PFSK-1 (cell line): ENCODE data around the gene FAM13C.
A peak's percentile ranks its signal among the peaks of the same experiment; 100 is the strongest.

Experiments
- FOXP2 ChIP-seq: optimal IDR thresholded peaks from 2 replicates; pipeline ENCODE3; 2011; ENCODE audit warnings: borderline replicate concordance, control low read depth, inconsistent platforms; ENCODE audit not compliant: insufficient read depth; ENCODE audit errors: extremely low read length, extremely low read depth
- POLR2AphosphoS5 ChIP-seq: IDR thresholded peaks from 2 replicates; pipeline ENCODE4 v1.6.1; 2012; ENCODE audit warnings: low read depth, mild to moderate bottlenecking, control low read depth, low read length, moderate library complexity
- SIN3A ChIP-seq: IDR thresholded peaks from 2 replicates; pipeline ENCODE4 v1.6.1; 2012; ENCODE audit warnings: mild to moderate bottlenecking, low read length, moderate library complexity, borderline replicate concordance; ENCODE audit not compliant: insufficient read depth
- TAF1 ChIP-seq: IDR thresholded peaks from 2 replicates; pipeline ENCODE4 v1.6.1; 2012; ENCODE audit warnings: low read length, control low read depth, borderline replicate concordance; ENCODE audit not compliant: insufficient read depth
- TF ChIP-seq, protein P1 (sequence below), 2 experiments: IDR thresholded peaks; 2 replicates each; pipeline versions ENCODE4 v1.6.1 to v1.8.0; 2011 to 2012; ENCODE audit warnings: low read depth in 2 of 2, low read length in 2 of 2, control low read depth in 1 of 2, inconsistent platforms in 1 of 2, mild to moderate bottlenecking in 1 of 2, moderate library complexity in 1 of 2; ENCODE audit not compliant: insufficient read depth in 1 of 2

FAM13C gene

DNA sequence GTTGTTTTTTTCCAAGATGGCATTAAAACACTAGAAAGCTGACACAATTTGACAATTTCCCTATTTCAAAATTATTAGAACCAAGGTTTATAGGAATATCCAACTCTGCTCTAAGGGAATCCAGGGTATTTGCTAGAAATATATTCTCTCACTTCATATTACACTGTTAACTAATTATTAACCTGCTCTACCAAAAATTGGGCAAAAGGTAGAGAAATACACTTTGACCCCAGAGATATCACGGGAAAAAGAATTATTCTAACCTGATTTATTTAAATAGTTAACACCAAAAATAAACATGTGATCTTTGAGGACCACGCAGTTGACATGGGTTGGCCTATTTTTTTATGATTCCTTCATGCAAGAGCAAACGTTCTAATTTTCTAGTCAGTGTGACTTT lies 21.6 kb upstream of the FAM13C start:
- TF ChIP-seq FOXP2, result no peak
- TF ChIP-seq POLR2AphosphoS5, result no peak
- no peak for TF ChIP-seq SIN3A
- TF ChIP-seq, protein P1, sequence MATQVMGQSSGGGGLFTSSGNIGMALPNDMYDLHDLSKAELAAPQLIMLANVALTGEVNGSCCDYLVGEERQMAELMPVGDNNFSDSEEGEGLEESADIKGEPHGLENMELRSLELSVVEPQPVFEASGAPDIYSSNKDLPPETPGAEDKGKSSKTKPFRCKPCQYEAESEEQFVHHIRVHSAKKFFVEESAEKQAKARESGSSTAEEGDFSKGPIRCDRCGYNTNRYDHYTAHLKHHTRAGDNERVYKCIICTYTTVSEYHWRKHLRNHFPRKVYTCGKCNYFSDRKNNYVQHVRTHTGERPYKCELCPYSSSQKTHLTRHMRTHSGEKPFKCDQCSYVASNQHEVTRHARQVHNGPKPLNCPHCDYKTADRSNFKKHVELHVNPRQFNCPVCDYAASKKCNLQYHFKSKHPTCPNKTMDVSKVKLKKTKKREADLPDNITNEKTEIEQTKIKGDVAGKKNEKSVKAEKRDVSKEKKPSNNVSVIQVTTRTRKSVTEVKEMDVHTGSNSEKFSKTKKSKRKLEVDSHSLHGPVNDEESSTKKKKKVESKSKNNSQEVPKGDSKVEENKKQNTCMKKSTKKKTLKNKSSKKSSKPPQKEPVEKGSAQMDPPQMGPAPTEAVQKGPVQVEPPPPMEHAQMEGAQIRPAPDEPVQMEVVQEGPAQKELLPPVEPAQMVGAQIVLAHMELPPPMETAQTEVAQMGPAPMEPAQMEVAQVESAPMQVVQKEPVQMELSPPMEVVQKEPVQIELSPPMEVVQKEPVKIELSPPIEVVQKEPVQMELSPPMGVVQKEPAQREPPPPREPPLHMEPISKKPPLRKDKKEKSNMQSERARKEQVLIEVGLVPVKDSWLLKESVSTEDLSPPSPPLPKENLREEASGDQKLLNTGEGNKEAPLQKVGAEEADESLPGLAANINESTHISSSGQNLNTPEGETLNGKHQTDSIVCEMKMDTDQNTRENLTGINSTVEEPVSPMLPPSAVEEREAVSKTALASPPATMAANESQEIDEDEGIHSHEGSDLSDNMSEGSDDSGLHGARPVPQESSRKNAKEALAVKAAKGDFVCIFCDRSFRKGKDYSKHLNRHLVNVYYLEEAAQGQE (IDR thresholded peaks at IDR 0.05; ENCODE audit: insufficient read depth in 1 of 2, low read depth in 2 of 2, low read length in 2 of 2), result no peak
- no peak for TF ChIP-seq TAF1

DNA sequence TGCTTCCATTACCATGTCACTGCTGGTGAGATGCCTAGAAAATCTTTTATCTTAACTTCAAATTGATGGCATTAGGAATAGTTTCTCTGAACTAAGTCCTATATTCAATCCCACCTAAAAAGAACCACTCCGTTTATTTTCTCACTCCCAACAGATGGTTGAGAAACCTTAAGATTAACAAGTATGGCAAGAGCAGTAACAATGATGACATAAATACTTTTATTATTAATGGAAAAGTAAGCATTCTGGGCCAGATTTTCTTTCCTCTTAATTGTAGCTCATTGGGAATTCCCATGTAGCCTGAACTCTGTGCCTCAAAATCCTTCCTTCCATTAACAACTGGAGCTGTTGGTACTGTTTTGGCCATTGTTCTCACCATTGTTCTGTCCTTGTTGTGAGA lies 21.1 kb upstream of the FAM13C start:
- TF ChIP-seq POLR2AphosphoS5 (no peak), SIN3A (no peak), TAF1 (no peak), FOXP2 (no peak)
- TF ChIP-seq, protein P1 (IDR thresholded peaks at IDR 0.05; ENCODE audit: insufficient read depth in 1 of 2, low read depth in 2 of 2, low read length in 2 of 2), result no peak

DNA sequence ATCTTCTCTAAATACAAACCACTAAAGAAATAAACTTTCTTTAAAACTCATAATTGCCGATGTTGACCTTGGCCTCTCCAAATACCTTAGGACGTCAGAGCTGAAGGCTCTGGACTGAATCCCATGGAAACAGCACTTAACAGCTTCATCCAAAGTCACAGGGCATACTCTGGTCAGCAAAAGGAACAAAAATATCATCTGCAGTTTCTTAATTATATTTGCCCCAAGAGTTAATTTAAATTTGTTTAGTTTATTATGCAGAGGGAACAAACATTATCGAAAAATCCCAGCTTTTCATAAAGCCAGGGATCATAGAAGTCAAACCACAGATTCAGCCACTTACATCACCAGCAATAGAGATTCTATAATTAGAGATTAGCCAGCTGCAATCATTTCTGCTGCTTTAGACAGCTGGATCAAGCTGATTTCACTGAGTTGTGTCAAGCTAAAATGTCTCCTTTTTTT lies 20.5 kb upstream of the FAM13C start:
- no peak for TF ChIP-seq FOXP2
- TF ChIP-seq, protein P1 (IDR thresholded peaks at IDR 0.05; ENCODE audit: insufficient read depth in 1 of 2, low read depth in 2 of 2, low read length in 2 of 2), result no peak
- peak; percentile 36; the same call in 1 of the 2 replicates for TF ChIP-seq TAF1
- TF ChIP-seq POLR2AphosphoS5, result no peak; the same call in 1 of the 2 replicates
- TF ChIP-seq SIN3A, result no peak

DNA sequence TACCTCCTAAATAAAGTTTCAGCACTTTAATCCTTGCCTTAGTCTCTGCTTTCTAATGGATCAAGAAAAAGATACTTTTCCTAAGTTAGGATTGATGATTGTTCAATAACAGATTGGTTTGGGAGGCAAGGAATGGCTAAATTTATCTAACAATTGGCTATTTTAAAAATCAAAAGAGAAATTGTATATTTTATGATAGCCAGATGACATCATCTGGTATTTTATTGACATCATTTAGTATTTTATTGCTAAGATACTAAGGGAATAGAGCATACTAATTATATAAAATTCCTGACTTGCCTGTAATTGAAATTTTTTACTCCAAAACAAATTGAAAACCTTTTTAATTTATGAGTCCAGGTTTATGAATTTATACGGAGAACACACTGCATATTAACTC lies 19.3 kb upstream of the FAM13C start:
- TF ChIP-seq, protein P1 (IDR thresholded peaks at IDR 0.05; ENCODE audit: insufficient read depth in 1 of 2, low read depth in 2 of 2, low read length in 2 of 2), result no peak

DNA sequence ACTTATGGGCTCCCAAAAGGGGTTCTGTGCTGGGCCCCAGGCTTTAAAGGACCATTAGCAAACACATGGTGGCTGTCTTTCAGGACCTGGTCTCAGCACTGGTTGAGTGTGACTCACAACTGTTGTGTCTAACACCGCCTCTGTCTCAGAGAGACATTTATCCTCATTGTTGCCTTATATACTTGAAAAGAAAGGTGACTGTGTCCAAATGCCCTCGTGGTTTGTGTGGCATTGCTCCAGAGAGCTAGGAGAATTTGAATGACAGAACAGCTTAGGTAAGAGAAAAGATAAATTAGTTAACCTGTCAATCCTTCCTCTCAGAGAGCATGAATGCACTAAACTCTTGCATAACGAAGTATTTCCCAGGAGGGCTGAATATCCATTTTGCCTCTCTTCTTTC lies 14.5 kb upstream of the FAM13C start:
- TF ChIP-seq TAF1 (no peak), SIN3A (no peak), FOXP2 (no peak), POLR2AphosphoS5 (no peak)
- TF ChIP-seq, protein P1 (IDR thresholded peaks at IDR 0.05; ENCODE audit: insufficient read depth in 1 of 2, low read depth in 2 of 2, low read length in 2 of 2), result no peak
